ENCODE data around the gene LCLAT1.

Gene LCLAT1

GRCh38 chr2:30424231-30424630 lies 22.8 kb upstream of the LCLAT1 start:
- no peak for DNase-seq (ENCODE audit: low read depth)

DNA sequence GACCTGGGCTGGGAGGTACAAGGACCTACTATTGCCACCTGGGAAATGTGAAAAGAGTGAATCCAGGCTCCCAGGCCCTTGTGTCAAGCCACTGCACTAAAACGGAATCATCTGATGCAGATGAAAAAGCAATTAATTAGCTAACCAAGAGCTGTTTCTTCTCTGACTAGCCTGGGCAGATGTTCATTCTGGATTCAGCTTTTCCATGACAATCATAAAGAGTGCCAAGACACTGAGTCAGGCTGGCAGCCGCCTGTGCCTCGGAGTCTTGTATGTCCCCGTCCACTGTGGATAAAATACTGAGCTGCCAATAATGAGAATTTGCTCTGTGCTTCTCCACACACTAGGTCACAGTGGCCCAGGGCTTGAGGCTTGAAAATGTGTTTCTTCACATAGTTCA lies 21.7 kb upstream of the LCLAT1 start:
- DNase-seq (ENCODE audit: low read depth), result no peak

DNA sequence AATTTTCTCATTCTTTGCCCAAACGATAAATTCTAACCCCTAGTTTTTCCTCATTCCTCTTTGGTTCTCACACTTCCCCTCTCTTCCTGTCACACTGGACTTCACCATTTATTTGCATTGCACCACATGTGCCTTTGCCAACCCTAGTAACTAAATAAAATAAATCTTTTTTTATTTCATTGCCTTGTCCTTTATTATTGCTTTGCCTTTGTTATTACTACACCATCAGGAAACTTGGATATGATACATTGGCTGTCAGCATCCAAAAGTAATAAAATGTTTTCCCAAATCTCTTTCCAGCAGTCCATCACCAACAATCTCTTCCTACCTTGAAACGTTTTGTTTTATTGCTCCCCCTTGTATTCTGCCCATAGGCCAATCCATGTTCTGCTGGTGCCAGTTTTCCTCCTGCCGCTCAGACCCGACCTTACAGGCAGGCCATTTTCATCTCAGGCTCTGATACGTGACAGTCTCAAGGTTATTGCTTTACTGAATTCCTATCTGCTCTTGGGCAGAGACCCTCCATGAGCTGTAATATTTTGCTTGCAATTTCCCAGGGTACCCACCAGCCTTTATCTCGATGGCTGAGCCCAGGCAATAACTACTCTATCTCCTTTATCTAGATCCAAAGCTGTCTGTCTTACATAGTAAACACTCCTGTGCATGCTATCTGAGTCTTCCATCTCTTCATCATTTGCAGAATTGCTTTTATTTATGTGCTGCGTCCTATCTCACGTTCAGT lies 19.3 kb upstream of the LCLAT1 start:
- DNase-seq (ENCODE audit: low read depth), result no peak

DNA sequence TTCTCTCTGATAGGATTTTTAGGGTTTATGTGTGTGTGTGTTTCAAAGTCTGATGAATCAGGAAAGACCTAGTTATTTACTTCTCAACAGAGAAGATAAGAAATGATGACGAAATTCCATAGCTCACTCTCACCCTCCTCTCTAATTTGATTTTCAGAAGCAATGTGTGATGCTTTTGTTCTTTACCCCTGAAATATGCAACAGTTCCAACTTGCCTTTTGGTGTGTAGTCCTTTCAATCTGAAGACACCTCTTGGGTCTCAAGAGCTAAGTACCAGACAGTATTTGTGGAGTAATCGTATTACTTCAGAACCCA lies 18.7 kb upstream of the LCLAT1 start:
- DNase-seq (ENCODE audit: low read depth), result no peak

- no peak for DNase-seq (ENCODE audit: low read depth)
Observed at GRCh38 chr2:30428827-30429461, 18.1 kb upstream of the LCLAT1 start.

DNA sequence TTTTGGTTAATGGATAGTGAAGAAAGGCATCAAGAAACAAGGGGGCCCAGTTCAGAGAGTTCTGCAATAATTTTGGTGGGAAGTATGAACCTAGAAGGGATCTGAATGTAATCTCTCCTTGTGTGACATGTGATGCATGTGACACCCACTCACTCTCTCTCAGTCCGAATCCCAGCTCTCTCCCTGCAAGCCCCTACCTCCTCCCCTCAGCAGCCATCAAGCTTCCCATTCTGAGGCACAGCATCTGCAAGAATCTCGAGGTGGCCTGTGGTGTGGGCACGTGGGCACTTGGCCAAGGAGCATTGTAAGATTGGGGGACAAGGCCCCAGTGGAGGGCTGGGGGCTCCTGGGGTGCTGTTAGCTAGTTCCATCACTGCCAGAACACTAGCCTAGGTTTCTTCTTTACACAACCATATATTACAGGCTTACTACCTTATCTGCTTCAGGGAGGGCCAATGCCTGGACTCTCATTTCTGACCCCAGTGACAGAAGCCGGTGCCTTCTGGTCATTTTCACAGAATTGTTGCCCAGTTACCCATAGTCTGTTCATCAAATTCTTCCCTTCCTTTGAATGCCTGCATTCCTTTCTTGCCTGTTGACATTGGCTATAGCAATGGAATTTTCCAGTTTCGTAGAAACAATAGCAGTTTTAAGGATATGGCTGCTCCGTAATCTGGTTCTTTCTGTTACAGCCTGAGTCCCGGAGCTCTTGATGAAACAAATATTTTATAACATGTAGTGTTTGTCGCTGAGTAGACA lies 13.3 kb upstream of the LCLAT1 start:
- no peak for DNase-seq (ENCODE audit: low read depth)

DNA sequence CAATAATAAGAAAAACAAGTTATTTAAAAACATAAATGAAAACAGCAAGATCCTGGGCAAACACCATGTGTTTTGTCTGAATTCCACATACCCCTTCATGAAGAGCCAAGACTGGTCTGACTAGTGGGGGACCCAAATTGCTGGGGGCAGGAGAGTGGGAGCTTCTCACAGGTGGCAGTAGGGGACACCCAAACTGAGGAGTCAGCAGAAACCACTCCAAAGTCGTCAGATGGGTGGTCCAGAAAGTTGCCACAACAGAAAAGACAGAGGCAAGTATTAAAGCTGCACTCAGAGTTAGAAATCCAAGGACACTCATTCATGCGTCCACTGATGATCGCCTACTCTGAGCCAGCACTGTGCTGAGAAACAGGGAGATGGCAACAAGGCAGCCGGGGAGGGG lies 12.3 kb upstream of the LCLAT1 start:
- no peak for DNase-seq (ENCODE audit: low read depth)

DNA sequence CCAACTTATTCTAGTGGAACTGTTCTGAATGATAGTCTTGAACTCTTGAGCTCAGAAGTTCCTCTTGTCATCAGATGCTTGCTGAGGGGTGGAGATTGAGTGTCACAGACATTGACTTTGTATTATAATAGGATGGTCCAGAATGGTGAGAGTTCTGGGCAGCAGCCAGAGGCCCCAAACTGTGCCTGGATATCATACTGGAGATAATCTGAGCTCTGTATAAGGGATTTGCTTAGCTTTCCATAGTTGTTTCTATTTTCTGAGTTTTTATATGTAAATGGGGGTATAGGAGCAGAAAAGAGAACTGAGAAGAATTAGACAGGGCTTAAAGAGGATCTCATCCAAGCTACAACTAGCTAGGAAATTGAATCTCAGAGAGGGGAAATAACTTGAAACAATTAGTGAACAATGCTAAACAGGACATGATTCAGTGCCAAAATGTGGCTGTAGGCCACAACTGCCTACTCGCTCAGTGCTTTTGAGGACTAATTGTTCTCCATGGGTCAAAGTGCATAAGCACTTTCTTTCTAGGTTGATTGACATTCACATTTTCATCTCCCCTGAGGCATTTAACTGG lies 10.1 kb upstream of the LCLAT1 start:
- DNase-seq (ENCODE audit: low read depth), result no peak

DNA sequence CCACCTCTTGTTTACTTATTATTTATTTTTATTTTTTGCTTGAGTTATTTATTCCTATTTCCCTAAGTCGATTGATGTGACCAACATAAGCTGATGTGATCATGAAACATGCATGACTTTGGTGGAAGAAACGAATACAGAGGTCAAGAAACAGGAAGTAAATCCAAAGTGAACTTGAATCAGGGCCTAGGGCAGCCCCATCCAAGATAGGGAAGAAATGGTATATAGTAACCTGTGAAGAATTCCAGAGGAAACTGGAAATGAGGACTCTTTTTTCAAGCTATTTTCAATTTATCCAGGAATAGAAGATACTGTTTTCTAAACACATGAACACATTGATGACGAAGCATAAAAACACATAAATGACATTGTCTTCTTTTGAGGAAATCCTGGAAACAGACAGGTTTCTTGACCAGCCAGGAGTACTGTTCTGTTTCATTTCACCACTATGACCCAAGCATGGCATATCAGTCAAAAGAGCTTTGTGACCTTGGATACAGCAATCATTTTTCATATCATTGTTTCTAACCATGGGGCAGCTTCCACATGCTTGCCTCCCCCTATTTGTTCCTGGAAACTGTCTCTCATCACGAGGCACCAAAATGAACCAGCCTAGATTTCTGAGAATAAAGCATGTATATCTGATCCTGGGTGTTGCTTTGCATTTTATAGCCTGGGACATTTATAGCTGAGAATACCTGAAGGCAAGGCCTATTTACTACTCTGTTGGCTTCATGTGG lies 9.1 kb upstream of the LCLAT1 start:
- DNase-seq (ENCODE audit: low read depth), result no peak

GRCh38 chr2:30439296-30439695 lies 7.8 kb upstream of the LCLAT1 start:
- DNase-seq (ENCODE audit: low read depth), result no peak

GRCh38 chr2:30439879-30440278 lies 7.2 kb upstream of the LCLAT1 start:
- no peak for DNase-seq (ENCODE audit: low read depth)

GRCh38 chr2:30441023-30441422 lies 6.0 kb upstream of the LCLAT1 start:
- no peak for DNase-seq (ENCODE audit: low read depth)

GRCh38 chr2:30443081-30443480 lies 4.0 kb upstream of the LCLAT1 start:
- no peak for DNase-seq (ENCODE audit: low read depth)

DNA sequence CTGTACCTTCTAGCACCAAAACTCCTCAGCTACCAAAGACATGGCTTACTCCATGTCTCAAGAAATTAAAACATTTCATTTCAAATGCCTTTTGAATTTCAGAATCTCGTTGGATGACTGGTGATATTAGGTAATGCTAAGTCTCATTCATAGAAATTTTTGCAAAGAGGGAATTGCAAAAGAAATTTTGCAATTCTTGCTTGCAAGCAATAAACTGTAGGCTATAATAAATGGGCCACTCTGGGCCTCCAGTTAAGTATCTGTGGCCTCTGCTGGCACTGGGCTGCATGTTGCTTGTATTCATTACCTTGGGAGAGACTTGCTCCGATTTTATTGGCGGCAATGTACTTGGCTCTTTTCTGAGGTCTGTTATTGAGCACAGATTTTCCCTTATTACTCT lies 2.8 kb upstream of the LCLAT1 start:
- DNase-seq (ENCODE audit: low read depth), result no peak

DNA sequence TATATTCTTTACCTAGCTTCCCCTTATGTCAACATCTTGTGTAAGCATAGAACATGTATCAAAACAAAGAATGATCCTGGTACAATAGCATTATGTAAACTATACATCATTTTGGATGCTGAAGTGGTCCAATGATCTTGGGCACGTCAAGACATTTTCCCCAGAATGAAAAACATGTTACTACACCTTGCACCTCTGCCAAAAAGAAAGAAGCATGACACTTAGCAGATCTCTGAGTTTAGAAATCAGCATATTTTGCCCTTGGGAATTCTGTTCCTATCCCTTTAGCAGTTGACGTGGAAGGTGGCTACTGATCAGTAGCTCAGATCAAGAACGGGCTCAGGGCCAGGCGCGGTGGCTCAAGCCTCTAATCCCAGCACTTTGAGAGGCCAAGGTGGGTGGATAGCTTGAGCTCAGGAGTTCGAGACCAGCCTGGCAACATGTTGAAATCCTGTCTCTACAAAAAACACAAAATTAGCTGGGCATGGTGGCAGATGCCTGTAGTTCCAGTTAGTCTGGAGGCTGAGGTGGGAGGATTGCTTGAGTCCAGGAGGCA lies 1.7 kb upstream of the LCLAT1 start:
- DNase-seq (ENCODE audit: low read depth), result no peak

DNA sequence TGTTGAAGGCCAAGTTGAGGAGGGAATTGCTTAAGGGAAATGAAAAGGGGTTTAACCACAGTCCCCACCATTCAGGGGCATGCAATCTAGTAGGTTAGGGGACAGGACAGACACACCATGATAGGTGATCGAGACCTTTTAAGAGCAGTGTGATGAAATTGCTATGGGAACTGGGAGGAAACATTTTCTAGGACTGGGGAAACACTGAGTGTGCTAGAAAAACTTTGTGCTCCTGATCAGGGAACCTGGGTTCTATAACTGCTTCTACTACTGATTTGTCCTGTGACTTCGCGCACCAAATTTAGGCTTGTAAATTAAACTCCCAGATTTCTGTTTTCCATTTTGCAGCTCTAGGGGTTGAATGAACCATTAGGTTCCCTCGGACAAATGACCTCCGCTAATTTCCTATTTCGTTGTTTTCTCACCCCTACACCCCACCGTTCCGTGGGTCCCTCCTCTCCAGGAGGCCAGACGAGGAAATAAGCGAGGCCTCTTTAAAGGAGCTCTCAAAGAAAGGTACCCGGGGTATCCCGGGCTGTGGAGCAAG lies 371 bp upstream of the LCLAT1 start:
- DNase-seq (ENCODE audit: low read depth), result no peak

DNA sequence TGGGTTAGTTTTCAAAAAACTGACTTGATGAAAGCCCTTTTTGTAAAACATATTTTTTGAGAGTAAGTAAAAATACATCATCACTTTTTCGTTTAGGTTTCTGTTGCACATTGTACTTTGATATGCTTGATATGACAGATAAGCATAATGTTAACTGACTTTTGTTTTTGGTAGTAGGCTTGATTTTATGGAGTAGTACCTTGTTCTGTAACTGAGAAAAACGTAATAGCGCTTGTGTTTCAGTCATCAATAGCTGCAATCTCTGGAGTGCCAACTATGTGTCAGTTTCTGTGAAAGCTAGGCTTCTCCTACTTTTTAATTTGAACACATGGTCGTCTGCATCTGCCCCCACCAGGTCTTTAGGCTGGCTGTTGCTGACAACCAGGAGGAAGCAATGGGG lies 1.3 kb downstream of the LCLAT1 start:
- no peak for DNase-seq (ENCODE audit: low read depth)

DNA sequence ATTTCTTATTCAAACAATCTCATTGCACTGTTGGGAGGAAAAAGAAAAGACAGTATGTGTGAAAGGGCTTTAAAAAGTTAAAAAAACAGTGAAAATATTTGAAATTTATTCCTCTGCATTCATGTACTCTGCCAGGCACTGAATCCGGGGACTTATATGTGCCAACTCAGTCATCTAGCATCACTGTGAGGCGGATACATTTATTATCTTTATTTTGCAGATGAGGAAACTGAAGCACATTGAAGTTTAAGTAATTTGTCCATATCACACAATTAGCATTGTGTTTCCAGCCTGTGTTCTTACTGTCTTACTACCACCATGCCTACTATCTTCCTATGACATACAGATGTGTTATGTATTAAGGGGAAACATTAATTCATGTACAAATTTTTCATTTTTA lies 1.8 kb downstream of the LCLAT1 start:
- no peak for DNase-seq (ENCODE audit: low read depth)

DNA sequence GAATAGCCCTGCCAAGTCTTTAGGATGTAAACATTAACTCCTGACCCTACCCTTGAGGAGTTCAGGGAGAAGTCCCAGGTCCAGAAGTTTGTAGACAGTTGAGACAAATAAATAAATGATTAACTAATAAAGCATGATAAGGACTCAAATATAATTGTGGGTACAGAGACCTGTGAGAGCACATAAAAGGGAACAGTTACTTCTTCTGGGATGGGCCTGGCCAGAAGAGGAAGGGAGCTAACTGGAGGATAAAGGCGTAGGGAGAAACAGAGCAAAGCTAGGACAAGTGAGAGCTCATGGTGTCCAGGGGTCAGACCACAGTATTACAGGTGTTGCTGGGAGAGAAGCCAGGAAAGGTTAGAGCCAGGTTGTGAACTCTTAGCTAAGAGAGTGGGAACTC lies 3.0 kb downstream of the LCLAT1 start:
- no peak for DNase-seq (ENCODE audit: low read depth)

DNA sequence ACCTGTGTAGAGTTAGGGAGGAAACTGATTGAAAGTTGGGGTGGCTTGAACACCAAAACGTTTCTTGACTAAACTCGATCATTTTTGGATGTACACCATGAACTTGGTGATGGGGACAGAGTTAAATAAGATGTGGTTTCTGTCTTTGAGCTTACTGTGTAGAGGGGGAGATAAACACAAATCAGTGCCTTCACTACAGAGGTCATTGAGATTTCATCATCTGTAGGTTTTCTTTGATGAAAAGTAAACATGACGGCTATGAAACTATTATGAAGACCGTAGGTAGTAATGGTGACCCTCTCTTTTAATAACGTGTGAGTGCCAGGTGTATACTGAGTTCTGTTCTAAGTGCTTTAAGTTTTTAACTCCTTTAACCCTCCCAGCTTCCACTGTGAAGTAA lies 6.5 kb downstream of the LCLAT1 start:
- DNase-seq (ENCODE audit: low read depth), result no peak

- no peak for DNase-seq (ENCODE audit: low read depth)
Observed at GRCh38 chr2:30454571-30454970, 7.5 kb downstream of the LCLAT1 start.

Data from activated gamma-delta T cell treated with anti-CD3 and anti-CD28 coated beads, Interleukin-2, amount 50 U/mL, for 16 hours (primary cell).